BE2C (cell line): Measurements from ENCODE around the gene SLC16A11.

Experiments used
- DNase-seq: peaks from one replicate; pipeline ENCODE4 v3.0.0-alpha.2; 2020
- H3K27me3 ChIP-seq: fragments of 250-450 bp; sonication (Bioruptor Pico); 2 replicates; pipeline ENCODE4 v1.5.1; 2020; ENCODE audit warnings: mild to moderate bottlenecking
- H3K36me3 ChIP-seq: fragments of 250-450 bp; sonication (Bioruptor Pico); 2 replicates; pipeline ENCODE4 v1.5.1; 2020; ENCODE audit warnings: mild to moderate bottlenecking
- H3K4me1 ChIP-seq: fragments of 250-450 bp; sonication (Bioruptor Pico); 2 replicates; pipeline ENCODE4 v1.5.1; 2020
- H3K4me3 ChIP-seq: 2 replicates; pipeline ENCODE4 v1.5.1; 2011; ENCODE audit warnings: low read depth, low read length
- H3K9me3 ChIP-seq: fragments of 250-450 bp; sonication (Bioruptor Pico); 2 replicates; pipeline ENCODE4 v1.5.1; 2020
- CTCF ChIP-seq: IDR thresholded peaks from 2 replicates; pipeline ENCODE4 v1.5.1; 2012; ENCODE audit warnings: mild to moderate bottlenecking, low read depth, low read length

Gene SLC16A11

DNA sequence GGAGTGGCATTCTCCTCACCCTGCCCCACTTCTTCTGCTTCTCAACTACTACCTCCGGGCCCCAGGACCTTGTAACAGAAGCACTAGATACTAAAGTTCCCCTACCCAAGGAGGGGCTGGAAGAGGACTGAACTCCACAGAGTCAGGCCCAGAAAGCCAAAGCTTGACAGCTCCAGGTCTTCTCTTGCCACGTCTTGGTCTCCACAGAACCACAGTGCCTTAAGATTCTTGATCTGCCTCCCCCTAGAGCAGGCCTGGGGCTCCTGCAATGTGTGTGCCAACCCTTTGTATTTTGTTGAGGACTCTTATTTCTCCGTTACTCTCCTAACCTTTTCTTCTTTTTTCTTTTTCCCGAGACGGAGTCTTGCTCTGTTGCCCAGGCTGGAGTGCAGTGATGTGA, 4.1 kb downstream of the SLC16A11 start:
- no peaks in the 10 kb centered on the region for H3K36me3 ChIP-seq
- no peak for TF ChIP-seq CTCF
- no peaks in the 10 kb centered on the region for H3K9me3 ChIP-seq
- no peak overlapping the region for H3K4me3 ChIP-seq
- DNase-seq: no peak
- no peaks in the 10 kb centered on the region for H3K4me1 ChIP-seq
- H3K27me3 ChIP-seq: peaks cover 25% of the 10 kb centered on the region

- H3K9me3 ChIP-seq: no peaks in the 10 kb centered on the region
- peaks cover 13% of the 10 kb centered on the region for H3K27me3 ChIP-seq
- TF ChIP-seq CTCF: 0 out of 2 replicates have a peak, but pooled peaks have one; percentile 18
- DNase-seq: no peak
- H3K4me1 ChIP-seq: no peaks in the 10 kb centered on the region
- no peaks in the 10 kb centered on the region for H3K36me3 ChIP-seq
- no peak overlapping the region for H3K4me3 ChIP-seq
Observed at GRCh38 chr17:7038025-7038862, 5.6 kb downstream of the SLC16A11 start.

- Histone ChIP-seq H3K4me1 (no peaks in the 10 kb centered on the region), H3K9me3 (no peaks in the 10 kb centered on the region), H3K36me3 (no peaks in the 10 kb centered on the region), H3K4me3 (peak within 1 kb of the TSS; percentile 66), H3K27me3 (no peaks in the 10 kb centered on the region)
- peak; percentile 86 for DNase-seq
- no peak for TF ChIP-seq CTCF
Observed at GRCh38 chr17:7035591-7036368, 8.1 kb downstream of the SLC16A11 start, which contains the start of gene SLC16A13. TSS of gene SLC16A13 (plus strand) at chr17:7036015. CDS start at chr17:7036383, 368 bp downstream.

- Histone ChIP-seq H3K9me3 (no peaks in the 10 kb centered on the region), H3K36me3 (no peaks in the 10 kb centered on the region), H3K4me3 (peak overlapping the region; percentile 66), H3K27me3 (no peaks in the 10 kb centered on the region), H3K4me1 (no peaks in the 10 kb centered on the region)
- TF ChIP-seq CTCF: no peak
- no peak for DNase-seq
Observed at GRCh38 chr17:7034955-7035590, 8.8 kb downstream of the SLC16A11 start.

GRCh38 chr17:7029659-7030058, 14.2 kb downstream of the SLC16A11 start:
- no peaks in the 10 kb centered on the region for H3K4me1 ChIP-seq
- H3K9me3 ChIP-seq: no peaks in the 10 kb centered on the region
- no peak for DNase-seq
- no peak for TF ChIP-seq CTCF
- no peaks in the 10 kb centered on the region for H3K27me3 ChIP-seq
- H3K36me3 ChIP-seq: no peaks in the 10 kb centered on the region
- no peak overlapping the region for H3K4me3 ChIP-seq
